GM06990 (cell line): Measurements from ENCODE around the gene STUM.

ENCODE experiments used
- DNase-seq: peaks from one replicate; pipeline ENCODE4 v3.0.0-alpha.2; 2011; ENCODE audit not compliant: insufficient read length; ENCODE audit errors: extremely low read depth
- H3K27me3 ChIP-seq: replicated peaks from 2 replicates; pipeline ENCODE4 v1.6.0; 2011; ENCODE audit warnings: low read length; ENCODE audit not compliant: control insufficient read depth, insufficient read depth
- H3K36me3 ChIP-seq: 2 replicates; pipeline ENCODE4 v1.5.1; 2011; ENCODE audit warnings: low read length; ENCODE audit not compliant: control insufficient read depth, insufficient read depth
- H3K4me3 ChIP-seq: replicated peaks from 2 replicates; pipeline ENCODE4 v1.5.1; 2011; ENCODE audit warnings: low read depth, mild to moderate bottlenecking, control low read depth, low read length
- TF ChIP-seq, protein P1 (sequence below): IDR thresholded peaks from 2 replicates; pipeline ENCODE4 v1.5.1; 2011; ENCODE audit warnings: low read length, control low read depth, mild to moderate bottlenecking, inconsistent platforms; ENCODE audit not compliant: insufficient read depth, poor library complexity, severe bottlenecking

Gene STUM

DNA sequence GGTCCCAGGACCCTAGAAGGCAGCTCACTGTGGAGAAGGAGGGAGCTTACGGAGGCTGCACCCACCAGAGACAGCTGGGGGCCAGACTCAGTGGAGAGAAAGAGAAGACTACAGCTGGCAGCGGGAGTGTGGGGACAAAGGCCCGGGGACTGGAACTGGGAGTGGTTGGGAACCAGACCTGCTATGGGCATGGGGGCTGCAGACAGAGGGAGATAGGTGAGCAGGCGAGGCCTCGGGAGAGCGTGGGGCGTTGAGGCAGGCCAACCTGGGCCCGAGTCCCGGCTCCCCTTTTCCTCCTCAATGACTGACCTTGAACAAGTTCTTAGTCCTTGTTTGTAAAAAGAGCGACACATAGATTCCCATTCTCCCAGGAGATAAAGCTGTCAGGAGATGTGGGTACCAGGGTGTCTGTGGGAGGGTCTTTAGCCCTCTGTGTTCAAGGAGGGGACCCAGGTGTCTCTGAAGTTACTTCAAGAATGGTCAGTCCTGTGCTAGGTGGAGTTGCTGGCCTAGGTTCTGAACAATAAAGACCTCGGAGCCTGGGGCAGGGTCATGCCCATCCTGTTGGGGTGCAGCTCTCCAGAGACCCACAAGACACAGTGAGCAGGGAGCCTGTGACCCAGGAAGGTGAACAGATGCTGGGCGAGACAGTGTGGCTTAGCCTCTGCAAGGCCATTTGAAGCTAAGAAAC, 102.6 kb downstream of the STUM start:
- no peak for DNase-seq
- Histone ChIP-seq H3K27me3 (no peaks in the 10 kb centered on the region), H3K36me3 (peaks cover 24% of the 10 kb centered on the region), H3K4me3 (no peak overlapping the region)
- TF ChIP-seq, protein P1, sequence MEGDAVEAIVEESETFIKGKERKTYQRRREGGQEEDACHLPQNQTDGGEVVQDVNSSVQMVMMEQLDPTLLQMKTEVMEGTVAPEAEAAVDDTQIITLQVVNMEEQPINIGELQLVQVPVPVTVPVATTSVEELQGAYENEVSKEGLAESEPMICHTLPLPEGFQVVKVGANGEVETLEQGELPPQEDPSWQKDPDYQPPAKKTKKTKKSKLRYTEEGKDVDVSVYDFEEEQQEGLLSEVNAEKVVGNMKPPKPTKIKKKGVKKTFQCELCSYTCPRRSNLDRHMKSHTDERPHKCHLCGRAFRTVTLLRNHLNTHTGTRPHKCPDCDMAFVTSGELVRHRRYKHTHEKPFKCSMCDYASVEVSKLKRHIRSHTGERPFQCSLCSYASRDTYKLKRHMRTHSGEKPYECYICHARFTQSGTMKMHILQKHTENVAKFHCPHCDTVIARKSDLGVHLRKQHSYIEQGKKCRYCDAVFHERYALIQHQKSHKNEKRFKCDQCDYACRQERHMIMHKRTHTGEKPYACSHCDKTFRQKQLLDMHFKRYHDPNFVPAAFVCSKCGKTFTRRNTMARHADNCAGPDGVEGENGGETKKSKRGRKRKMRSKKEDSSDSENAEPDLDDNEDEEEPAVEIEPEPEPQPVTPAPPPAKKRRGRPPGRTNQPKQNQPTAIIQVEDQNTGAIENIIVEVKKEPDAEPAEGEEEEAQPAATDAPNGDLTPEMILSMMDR = no peak

DNA sequence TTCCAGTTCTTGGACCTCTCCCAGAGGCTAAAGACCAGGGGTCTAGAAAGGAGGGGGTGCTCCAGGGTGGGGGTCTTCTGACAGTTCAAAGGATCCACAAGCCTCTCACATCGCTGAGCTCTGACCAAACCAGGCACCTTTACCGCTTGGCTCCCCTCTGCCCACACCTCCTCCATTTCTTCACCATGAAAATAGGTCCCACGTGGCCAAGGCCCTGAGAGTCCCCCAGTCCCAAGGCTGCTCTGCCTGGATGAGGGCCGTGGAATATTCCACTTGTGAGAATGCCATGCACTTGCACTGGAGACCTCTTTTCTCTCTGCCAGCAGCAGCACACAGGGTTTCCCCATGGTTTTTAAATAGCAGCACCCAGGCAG, 103.2 kb downstream of the STUM start:
- TF ChIP-seq, protein P1 = no peak
- no peak for DNase-seq
- no peaks in the 10 kb centered on the region for H3K27me3 ChIP-seq
- H3K4me3 ChIP-seq = no peak overlapping the region
- H3K36me3 ChIP-seq = peaks cover 19% of the 10 kb centered on the region

DNA sequence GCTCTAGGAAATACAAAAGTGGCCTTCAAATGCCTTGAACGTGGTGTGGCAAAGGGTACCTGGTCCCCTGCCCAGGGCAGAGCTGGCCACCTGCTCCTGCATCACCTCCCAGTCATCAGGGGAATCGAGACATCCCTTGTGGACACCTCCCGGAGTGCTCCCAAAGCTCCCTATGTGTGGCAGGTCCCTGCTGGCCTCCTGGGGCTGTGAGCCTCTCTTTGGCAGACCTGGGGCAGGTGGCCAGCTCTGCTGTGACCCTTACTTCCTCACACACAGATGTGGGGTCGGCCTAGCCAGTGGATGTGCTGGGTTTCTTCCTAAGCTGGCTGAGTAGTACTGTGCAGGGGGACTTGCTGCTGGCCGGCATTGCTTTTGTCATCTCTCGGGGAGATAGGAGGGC, 104.0 kb downstream of the STUM start:
- TF ChIP-seq, protein P1 = no peak
- Histone ChIP-seq H3K36me3 (peaks cover 10% of the 10 kb centered on the region), H3K4me3 (no peak overlapping the region), H3K27me3 (no peaks in the 10 kb centered on the region)
- no peak for DNase-seq

DNA sequence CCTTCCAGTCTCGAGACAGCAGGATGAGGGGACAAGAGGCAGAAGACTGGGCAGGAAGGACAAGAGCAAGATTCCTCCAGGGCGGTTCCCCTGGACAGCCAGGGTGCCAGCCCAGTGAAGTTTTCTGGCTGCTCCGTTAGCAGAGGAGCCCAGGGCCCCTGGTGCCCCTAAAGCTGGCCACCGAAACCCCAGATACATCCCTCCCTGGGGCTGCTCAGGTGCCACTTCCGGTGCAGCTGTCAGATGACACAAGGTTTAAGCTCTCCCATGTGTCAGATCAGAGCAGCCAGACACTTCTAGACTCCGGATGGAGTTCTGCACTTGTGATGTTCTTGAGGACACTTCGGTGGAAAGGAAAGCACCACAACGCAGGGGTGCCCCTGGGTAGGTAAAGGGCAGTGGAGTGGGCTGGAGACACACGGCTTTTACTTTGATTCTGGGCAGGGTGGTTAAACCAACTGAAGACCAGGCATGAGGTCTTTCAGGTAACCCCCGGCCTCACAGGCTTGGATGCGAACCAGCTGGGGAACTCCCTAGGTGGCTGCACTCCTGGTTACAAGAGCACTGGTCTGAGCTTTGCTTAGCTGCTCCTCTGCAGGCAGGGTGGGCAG, 104.9 kb downstream of the STUM start:
- TF ChIP-seq, protein P1 = no peak

DNA sequence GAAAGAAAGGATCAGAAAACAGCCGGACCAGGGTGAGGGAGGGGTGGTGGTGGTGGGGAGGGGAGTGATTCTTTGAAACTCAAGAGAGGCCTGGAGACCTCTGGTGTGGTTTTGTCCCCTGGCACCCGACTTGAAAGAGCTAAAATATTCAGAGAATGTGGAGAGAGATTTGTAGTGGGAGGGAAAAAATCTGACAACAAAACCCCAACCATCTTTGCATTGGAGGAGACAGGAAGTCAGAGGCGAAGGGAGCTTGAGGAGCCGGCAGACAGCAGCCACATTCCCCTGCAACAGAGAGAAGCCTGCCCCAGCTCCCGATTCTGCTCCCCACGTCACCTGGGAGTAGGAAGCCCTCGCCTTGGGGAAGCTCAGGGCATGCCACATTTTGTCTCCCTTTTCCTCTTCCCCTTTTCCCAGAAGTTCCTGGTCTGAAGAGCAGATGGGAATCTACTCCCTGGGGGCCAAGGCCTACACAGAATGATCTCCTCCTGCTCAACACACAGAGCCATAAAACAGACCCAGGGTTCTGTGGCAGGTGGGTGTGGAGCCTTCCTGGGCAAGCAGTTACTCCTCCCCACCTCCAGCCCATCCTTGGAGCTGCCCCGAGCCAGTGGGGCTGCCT, 105.6 kb downstream of the STUM start:
- Histone ChIP-seq H3K36me3 (peaks cover 4% of the 10 kb centered on the region), H3K4me3 (peak overlapping the region; percentile 25), H3K27me3 (no peaks in the 10 kb centered on the region)
- no peak for DNase-seq
- TF ChIP-seq, protein P1 = no peak

More for the DNA sequence above, 104.9 kb downstream of the STUM start:
- DNase-seq = peak; percentile 64
- Histone ChIP-seq H3K4me3 (peak overlapping the region; percentile 25; the same call in 1 of the 2 replicates), H3K27me3 (no peaks in the 10 kb centered on the region), H3K36me3 (peaks cover 5% of the 10 kb centered on the region)
